NCI-H1417 (cell line): ENCODE data around the gene BCAS1.

Source experiments
- DNase-seq, 3 experiments: peaks; one replicate each; lab custom pipeline; 2025; lab: John Stamatoyannopoulos, UW

Gene BCAS1

DNA sequence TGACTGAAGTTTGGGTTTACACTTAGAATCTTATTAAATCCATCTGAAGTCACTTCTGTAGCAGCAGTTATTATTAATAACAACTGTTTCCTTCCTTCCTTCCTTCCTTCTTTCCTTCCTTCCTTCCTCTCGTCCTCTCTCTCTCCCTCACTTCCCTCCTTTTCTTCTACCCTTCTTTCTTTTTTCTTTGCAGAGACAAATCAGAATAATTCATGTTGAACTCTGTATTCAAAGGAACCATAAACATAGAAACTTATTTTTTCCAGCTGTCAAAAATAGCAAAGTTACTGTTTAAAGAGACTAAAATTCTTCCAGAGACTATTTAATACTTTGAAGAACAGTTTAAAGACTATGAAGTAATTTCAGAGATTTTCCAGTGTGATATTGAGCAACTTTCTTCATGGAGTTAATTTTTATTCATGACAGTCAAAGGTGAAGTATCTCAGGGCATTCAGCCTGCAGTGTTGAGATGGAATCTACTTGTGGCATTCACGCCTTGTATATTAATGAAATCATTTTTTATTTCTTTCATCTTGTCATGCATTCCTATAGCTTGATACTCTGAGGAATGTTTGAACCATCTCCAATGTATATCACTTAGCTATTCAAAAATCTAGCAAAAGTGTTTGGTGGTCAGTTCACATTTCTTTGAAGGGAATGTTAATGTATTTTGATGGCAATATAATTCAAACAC is 109.7 kb downstream of the BCAS1 start:
- DNase-seq = no peak

DNA sequence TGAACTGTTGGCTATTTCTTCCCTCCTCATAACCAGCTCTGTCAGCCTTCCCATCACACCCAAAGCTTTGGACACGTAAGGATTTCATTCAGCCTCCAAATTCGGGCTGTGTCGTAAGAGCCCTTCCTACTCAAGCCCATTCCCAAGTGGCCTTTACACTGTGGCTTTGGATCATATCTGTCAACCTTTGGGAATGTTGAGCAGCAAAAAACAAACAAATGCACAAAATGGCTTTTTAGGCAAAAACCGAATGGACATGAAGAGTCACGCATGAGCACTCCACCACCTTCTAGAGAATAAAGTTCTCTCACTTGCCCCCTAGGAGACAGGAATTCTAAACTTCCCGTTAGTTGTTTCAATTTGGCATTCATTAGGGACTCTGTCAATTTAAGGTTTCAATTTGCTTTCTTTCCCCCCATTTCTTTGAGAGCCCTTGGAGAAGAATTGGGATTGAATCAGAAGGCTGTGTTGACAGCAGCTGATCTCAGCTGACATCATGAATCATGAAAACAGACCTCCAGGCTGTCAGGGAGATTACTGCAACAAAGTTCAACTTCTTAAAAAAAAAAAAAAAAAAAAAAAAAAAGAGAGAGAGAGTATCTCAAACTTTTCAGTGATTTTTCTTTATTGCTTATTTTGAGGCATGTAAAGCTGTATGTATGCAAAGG is 110.3 kb downstream of the BCAS1 start:
- no peak for DNase-seq

DNA sequence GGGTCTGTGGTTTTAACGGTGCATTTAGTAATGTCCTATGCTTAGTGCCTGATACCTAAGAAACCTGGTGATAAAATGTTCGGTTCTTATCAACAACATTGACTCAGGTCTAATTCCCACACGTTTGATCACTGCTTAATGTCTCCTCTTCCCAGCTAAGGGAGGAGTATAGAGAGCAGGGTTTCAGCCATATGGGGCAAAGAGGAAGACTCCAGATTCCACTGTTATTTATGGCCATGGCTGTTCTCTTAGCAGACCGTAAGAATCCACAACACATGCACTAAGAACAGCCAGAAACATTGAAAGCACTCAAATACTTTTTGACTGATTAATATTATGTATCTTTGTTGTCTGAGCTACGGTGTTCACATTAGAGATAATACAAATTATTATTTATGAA is 112.1 kb downstream of the BCAS1 start:
- no peak for DNase-seq

DNA sequence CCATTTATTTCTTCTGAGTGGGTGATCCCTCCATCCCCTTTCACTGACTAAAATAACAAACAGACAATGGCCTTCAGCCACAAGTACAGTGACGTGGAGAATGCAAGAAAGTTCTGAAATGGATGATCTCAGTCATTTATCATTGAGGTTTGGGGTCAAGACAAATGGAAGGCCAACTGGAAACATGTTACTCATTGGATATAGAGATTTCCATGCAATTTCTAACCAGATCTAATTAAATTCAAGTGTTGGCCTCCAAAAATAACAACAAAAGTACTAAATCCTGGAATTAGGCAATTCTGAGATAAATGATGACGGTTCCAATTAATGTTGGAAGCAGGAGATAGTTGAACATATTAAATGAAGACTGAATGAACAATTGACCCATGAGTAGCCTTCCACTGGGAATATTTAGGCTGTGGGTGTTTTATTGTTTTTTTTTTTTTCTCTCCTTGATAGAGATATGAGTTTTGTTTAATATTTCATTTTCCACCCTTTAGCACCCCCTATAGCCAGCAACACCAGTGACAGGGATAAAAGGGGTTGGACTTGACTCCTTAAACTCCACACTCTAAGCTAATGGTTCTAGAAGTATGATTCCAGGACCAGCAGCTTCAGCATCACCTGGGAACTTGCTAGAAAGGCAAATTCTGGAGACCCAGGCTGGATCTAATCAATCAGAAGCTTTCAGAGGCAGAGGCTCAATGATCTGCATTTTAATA is 112.8 kb downstream of the BCAS1 start:
- no peak for DNase-seq

DNA sequence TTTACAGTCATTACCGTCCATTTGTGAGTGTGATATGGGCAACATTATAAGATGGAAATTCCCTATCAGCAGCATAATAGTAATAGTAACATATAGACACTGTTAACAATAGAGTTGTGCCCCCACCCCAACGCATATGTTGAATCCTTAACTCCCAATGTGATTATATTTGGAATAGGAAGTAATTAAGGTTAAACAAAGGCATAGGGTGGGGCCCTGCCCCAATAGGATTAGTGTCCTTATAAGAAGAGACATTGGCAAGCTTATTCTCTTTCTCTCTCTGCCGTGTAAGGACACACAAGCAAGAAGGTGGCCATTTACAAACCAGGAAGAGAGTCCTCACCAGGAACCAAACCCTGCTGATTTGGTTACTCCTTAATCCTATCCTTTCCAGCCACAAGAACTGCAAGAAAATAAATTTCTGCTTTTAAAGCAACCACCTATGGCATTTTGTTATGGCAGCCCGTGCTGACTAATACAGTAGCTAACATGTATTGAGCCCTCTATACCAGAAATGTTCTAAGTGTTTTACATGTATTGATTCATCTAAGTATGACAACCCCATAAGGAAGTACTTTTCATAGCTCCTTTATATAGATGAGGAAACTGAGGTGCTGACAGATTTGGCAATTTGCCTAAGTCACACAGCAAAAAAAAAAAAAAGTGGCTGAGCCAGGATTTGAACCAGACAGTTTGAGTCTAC is 114.2 kb downstream of the BCAS1 start:
- no peak for DNase-seq

DNA sequence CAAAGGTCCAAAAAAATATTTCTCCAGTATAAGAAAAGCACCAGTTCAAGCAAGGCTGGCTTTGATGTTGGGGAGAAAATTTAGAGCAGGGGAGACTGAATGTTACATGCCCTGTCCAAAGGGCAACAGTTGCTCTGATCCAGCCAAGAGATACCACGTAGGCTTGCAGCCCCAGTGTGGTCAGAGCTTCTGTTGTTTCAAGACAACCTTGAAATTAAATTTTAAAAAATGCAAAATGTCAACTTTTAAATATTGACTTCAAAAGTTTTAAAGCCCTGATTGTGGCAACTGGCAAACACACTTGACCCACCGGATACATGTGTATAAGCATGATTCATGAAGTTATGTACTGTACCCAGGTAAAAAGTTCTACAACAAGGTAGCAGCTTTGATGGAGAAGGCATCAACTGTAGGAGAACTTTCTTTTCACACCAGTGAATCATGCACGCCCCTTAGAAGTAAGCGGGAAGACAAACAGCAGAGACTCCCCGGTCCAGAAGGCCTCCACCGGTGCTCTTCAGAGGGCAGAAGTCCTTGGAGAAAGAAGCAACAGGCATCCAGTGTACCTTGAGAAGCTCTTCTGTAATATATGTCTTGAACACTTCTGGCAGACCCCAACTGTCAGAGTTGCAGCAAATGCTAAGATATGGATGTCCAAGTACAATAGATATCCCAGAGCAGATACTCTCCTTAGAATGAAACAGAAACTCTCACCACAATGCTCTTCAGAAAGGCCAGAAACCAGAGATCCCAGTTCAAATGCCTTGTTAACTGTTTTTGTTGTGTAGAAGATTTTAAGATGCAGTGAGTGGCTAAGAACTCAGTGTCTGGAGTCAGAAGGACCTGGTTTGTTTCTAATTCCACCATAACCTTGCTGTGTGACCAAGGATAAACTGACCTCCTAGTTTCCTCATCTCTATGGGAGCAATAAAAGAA is 115.4 kb downstream of the BCAS1 start:
- no peak for DNase-seq

DNA sequence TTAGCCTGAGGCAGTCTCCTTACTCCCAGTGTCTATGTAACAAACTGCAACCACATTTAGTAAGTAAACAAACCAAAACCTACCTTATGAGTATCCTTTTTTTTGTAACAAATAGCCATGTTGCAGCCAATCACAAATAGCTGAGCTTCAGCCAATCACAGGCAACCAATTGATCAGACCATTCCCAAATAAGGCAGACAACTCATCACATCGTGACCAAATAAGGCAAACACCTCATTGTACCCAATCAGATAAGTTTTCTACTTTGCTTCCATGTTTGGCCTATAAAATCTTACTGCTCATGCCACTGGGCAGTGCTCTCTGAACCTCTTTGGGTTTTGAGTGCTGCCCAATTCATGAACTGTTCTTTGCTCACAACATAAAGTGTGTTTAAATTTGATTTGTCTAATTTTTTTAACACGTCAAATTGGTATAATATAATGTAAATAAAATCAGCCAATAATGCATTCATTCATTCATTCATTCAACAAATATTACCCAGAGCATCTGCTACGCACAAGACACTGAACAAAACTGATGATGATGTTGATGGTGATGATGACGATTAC is 117.8 kb downstream of the BCAS1 start:
- no peak for DNase-seq

DNA sequence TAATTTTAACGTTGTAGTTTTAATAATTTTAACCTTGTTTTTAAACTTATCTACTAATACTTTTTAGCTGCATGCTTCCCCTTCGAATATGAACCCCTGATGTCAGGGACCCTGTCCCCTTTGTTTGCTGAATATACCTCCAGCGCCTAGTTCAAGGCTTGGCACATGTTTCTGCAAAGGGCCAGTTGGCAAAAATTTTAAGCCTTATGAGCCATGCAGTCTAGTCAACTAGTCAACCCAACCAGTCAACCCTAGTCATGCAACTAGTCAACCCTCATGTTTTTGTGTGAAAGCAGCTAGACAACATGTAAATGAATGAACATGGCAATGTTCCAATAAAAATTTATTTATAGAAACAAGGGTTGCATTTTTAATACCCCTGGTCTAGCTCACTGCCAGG is 119.8 kb downstream of the BCAS1 start:
- no peak for DNase-seq

DNA sequence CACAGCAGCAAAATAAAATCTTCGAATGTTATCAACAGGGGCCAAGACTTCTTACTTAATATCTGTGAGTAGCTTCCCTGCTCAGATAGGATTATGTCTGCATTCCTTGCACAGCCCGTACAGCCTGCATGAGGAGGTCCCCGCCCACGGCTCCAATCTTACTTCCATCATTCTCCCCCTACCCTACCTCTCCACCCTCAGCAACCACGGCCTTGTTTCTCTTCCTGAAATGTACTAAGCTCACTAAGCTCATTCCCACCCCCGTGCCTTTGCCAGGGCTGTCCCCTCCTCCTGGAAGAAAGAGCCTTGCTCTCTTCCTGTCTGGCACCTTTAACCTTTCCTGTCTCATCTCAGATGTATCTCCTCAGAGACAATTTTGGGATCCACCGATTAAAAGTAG is 120.4 kb downstream of the BCAS1 start:
- no peak for DNase-seq

DNA sequence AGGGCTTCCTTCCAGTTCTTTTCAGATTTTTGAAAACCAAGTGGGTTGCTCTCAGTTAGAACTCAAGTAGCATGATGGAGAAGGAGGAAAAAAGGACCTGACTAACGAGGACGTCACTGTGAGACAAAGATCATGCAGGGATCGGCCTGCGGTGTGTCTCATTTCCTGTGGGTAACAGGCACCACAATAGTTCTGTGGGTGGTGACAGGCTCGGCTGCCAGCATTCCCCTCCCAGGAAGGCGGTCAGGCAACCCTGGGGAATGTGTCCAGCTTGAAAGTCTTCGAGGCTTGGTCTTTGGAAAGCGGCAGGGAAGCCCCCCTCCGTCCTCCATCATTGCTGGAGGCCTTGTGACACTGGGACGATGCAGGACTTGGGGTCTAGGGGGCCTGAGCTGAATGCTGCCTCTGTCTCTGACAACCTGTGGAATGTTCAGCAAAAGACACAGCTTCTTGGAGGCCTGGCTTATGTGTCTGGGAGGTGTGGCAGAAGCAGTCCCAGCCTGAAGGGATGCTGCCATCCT is 121.0 kb downstream of the BCAS1 start:
- no peak for DNase-seq

DNA sequence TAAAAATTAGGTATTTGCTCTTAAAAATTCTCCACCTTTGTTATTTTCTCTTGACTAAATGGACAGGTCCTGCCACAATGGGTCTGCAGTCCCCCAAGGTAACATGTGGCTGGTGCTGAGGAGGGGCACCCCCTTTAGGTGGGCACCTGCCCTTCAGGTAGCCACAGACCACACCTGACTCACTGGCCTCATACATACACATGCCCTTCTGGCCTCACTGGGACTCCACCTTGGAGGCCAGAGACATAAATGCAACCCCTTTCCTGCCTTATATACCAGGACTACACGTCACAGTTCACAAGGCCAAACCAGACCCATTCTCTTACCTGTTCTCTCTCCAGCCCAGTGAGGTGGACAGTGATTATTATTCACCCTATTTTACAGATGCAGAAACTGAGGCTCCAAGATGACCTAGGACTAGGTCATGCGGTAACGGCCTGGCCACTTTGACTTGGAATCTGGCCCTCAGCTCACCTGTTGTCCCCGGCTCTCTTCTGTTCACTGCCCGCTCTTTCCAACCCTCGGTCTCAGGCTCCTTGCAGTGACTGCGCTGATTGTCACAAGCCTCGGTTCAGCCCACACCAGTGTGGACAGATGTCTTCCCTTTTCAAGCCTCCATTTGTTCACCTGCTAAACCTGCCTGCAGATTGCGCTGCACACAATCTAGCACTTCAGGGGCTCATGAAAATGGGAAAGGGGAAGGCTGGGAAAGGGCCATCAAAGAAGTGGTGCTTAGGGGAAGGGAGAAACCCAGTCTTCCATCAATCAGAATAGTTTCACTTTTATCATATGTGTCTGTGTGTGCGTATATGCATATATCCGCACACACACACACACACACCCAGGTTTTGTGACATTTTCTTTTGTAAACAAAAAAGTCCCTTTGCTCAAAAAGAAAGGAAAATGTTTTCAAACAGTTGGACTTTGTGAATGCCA is 121.7 kb downstream of the BCAS1 start:
- DNase-seq = no peak

DNA sequence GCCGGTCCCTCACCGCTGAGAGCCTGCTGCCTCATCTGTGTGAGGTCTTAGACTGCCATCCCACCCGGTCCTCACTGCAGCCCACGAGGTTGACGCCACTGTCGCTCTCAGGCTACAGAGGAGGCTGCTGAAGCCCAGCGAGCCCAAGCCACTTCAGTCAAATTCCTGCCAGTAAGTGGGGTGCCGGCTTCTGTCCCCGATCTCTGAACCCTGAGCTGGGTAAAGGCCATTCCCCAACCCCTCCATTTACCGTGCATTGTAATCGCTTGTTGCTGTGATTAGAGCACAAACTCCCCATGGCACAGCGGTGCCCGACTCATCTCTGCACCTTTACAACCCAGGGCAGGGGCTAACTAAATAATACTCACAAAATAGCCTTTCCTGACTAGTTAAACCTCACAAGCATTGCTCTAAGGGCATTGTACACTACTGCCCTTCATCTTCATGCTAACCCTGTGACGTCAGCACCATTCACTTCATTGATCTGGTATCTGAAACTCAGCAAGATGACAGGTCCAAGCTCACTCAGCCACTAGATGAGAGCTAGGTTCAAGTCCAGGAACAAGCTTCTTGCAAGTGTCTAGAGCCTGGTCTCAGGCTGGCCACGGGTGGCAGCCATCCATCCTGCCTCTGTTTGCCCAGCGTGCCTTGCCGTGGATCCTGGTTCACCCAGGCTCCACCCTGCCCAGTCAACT is 122.7 kb downstream of the BCAS1 start:
- DNase-seq = no peak

DNA sequence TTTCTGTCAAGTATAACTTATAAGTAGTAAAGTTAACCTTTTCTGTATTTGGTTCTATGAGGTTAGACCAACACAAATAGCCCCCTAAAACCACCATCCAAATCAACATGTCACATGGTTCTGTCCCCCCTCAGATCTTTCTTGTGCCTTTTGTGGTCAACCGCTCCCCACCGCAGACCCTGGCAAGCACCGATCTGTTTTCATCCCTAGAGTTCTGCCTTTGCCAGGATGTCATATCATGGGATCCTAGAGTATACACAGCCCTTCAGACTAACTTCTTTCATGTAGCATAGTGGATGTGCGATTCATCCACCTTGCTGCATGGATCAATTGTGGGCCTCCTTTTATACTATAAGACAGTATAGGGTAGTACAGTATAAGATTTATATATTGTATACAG is 124.3 kb downstream of the BCAS1 start:
- DNase-seq = no peak

DNA sequence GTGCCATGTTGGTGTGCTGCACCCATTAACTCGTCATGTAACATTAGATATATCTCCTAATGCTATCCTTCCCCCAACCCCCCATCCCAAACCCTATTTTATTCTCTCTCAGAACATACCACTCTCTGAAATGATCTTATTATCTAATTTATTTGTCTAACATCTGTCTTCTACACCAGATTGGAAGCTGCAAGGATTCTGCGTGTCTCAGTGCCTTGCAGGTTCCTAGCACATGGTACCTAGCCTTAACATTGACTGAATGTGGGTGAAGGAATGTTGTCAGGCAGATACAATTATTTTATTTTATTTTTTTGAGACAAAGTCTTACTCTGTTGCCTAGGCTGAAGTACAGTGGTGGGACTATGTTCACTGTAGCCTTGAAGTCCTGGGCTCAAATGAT is 124.9 kb downstream of the BCAS1 start:
- DNase-seq = no peak

DNA sequence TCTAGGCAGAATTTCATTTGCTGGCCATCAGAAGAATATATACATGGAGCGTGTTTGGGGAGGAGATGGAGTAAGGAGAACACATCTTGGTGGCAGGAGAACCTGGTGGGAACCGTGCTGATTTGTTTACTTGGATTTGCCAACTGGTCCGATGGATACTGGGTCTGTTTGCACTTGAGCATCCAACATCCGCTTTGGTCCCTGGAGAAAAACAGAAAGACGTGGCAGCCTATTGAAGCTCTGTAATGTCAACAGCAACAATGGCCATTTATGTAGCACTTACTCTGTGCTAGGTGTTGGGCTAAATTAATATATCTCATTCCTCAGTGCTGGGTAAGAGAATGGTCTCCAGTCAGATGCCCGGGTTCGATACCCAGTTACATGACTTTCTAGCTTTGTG is 125.6 kb downstream of the BCAS1 start:
- DNase-seq = no peak

DNA sequence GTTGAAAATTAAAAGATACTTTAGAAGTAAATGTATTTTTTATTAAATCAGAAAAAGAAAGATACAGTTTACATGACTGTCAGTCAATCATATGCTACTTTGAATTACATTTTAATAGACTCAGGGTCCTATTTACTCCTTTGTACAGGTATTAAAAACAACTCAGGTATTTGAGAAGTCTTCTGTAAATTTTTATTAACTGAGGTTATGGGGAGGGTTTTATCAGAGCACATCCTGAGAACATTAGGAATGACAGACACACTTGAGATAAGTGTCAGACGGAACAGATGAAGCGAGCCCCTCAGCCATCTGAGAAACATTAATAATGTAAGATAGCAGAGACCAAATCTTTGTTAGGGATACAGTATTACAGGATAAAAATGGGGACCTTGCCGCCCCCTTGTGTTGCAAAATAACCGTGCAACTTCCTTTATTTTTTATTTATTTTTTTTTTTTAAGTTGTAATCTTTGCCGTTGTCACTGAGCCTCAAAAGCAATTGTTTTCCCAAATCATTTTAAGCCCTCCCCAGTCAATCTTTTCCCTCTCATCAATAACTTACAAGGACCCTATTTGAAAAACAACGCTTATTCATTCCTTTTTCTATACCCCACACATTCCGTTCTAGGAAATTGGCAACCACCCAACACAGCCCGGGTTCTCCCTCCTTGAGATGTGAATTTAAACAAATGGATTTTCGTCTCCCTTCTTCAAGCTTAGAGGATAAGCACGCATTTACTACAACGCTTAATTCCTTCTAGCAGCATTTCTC is 126.7 kb downstream of the BCAS1 start:
- no peak for DNase-seq

DNA sequence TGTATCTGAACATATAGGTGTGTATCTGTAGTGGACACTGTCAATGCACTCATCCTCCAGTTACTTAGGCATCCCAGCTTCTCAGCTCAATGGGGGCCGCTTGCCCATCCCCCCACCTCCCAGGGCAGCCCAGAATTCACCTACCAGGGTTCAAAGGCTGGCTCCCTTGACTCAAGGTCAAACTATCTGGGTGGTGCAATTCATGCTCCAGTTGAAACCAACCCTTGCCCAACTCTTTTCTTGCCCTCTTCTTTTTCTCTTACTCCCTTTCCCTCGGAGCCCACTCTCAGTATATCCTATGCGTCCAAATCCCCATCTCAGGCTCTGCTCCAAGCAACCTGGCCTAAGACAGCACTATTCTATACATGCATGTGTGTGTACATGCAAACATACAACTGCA is 127.4 kb downstream of the BCAS1 start:
- DNase-seq = no peak

DNA sequence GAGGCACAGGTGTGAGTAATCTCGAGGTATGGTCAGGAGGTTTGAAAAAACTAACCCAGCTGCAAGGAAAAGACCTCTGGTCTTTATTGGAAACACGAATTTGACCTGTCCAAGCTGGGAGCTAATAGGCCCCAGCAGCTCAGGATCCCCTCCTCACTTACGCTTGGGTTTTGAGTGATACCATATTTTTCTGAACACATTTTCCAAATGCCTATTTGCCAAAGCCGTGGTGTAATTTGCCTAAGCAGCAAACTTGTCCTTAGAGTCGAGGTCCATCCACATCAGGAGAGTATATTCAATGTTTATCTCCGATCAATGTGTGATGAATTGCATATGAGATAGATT is 128.0 kb downstream of the BCAS1 start:
- DNase-seq = no peak
